H9 (cell line): ENCODE measurements around the gene CACNB4. TPM values are rescaled to one million over a fixed set of nuclear protein-coding genes. Genes with fewer than 3 reads are reported as not detected.

ENCODE experiments used
- DNase-seq: peaks from one replicate; pipeline ENCODE4 v3.0.0-alpha.2; 2017
- H2AFZ ChIP-seq: one replicate; pipeline ENCODE4 v1.6.1; 2013; ENCODE audit warnings: mild to moderate bottlenecking, low read length, control low read depth, moderate library complexity
- H2AK5ac ChIP-seq: 2 replicates; pipeline ENCODE4 v1.6.1; 2013; ENCODE audit warnings: low read length, control low read depth, mixed read lengths; ENCODE audit not compliant: insufficient read length
- H2BK120ac ChIP-seq: one replicate; pipeline ENCODE4 v1.6.1; 2013; ENCODE audit warnings: low read depth, mild to moderate bottlenecking, low read length, control low read depth, inconsistent platforms; ENCODE audit not compliant: poor library complexity, severe bottlenecking
- H2BK12ac ChIP-seq: 2 replicates; pipeline ENCODE4 v1.6.1; 2013; ENCODE audit warnings: low read length, control low read depth, mixed read lengths, low read depth; ENCODE audit not compliant: insufficient read length
- H2BK15ac ChIP-seq: 2 replicates; pipeline ENCODE4 v1.6.1; 2013; ENCODE audit warnings: low read depth, low read length, control low read depth
- H2BK20ac ChIP-seq: one replicate; pipeline ENCODE4 v1.6.1; 2013; ENCODE audit warnings: low read depth, mild to moderate bottlenecking, low read length, control low read depth, inconsistent platforms; ENCODE audit not compliant: poor library complexity, severe bottlenecking
- H2BK5ac ChIP-seq: 2 replicates; pipeline ENCODE4 v1.6.1; 2013; ENCODE audit warnings: low read length, control low read depth, mixed read lengths; ENCODE audit not compliant: insufficient read length
- H3K14ac ChIP-seq: 2 replicates; pipeline ENCODE4 v1.6.1; 2013; ENCODE audit warnings: low read length, control low read depth; ENCODE audit not compliant: insufficient read depth
- H3K18ac ChIP-seq: 2 replicates; pipeline ENCODE4 v1.6.1; 2013; ENCODE audit warnings: low read depth, mild to moderate bottlenecking, mixed read lengths, low read length, control low read depth; ENCODE audit not compliant: insufficient read length
- H3K23ac ChIP-seq: 2 replicates; pipeline ENCODE4 v1.6.1; 2013; ENCODE audit warnings: low read length, control low read depth, mixed read lengths, low read depth; ENCODE audit not compliant: insufficient read length
- H3K23me2 ChIP-seq: 2 replicates; pipeline ENCODE4 v1.6.1; 2013; ENCODE audit warnings: low read depth, mild to moderate bottlenecking, mixed read lengths, low read length, control low read depth; ENCODE audit not compliant: insufficient read length, poor library complexity, severe bottlenecking
- H3K27ac ChIP-seq: 2 replicates; pipeline ENCODE4 v1.5.1; 2013; ENCODE audit warnings: low read length, control low read depth, mixed read lengths, low read depth; ENCODE audit not compliant: insufficient read length
- H3K27me3 ChIP-seq: 2 replicates; pipeline ENCODE4 v1.6.1; 2013; ENCODE audit warnings: low read length, control low read depth, inconsistent platforms; ENCODE audit not compliant: insufficient read depth
- H3K4ac ChIP-seq: 2 replicates; pipeline ENCODE4 v1.6.1; 2013; ENCODE audit warnings: low read depth, mild to moderate bottlenecking, control low read depth, inconsistent platforms, low read length, moderate library complexity
- H3K4me1 ChIP-seq: 2 replicates; pipeline ENCODE4 v1.6.1; 2013; ENCODE audit warnings: low read length, control low read depth, inconsistent platforms; ENCODE audit not compliant: insufficient read depth
- H3K4me2 ChIP-seq: 2 replicates; pipeline ENCODE4 v1.6.1; 2013; ENCODE audit warnings: low read length, control low read depth, mixed read lengths; ENCODE audit not compliant: insufficient read length, insufficient read depth
- H3K56ac ChIP-seq: 2 replicates; pipeline ENCODE4 v1.6.1; 2013; ENCODE audit warnings: low read depth, mild to moderate bottlenecking, mixed read lengths, low read length, control low read depth; ENCODE audit not compliant: insufficient read length
- H3K79me1 ChIP-seq: 2 replicates; pipeline ENCODE4 v1.6.1; 2013; ENCODE audit warnings: low read depth, mild to moderate bottlenecking, moderate library complexity, low read length, control low read depth, inconsistent platforms; ENCODE audit not compliant: insufficient read depth, poor library complexity, severe bottlenecking
- H3K79me2 ChIP-seq: 2 replicates; pipeline ENCODE4 v1.6.1; 2013; ENCODE audit warnings: low read length, control low read depth, inconsistent platforms; ENCODE audit not compliant: insufficient read depth
- H3K9ac ChIP-seq: 2 replicates; pipeline ENCODE4 v1.6.1; 2013; ENCODE audit warnings: low read length, control low read depth, mixed read lengths; ENCODE audit not compliant: insufficient read length; ENCODE audit errors: extremely low read depth
- H3K9me3 ChIP-seq: one replicate; pipeline ENCODE4 v1.6.1; 2013; ENCODE audit warnings: low read depth, low read length, inconsistent platforms; ENCODE audit not compliant: control insufficient read depth
- H3T11ph ChIP-seq: one replicate; pipeline ENCODE4 v1.6.1; 2013; ENCODE audit warnings: mild to moderate bottlenecking, low read length, control low read depth, inconsistent platforms
- H4K20me1 ChIP-seq: one replicate; pipeline ENCODE4 v1.6.1; 2013; ENCODE audit not compliant: control insufficient read depth, insufficient read length, insufficient read depth
- H4K5ac ChIP-seq: 2 replicates; pipeline ENCODE4 v1.6.1; 2013; ENCODE audit warnings: low read depth, mild to moderate bottlenecking, mixed read lengths, low read length, control low read depth; ENCODE audit not compliant: insufficient read length
- H4K8ac ChIP-seq: replicated peaks from 2 replicates; pipeline ENCODE4 v1.6.1; 2013; ENCODE audit warnings: low read length, control low read depth, mixed read lengths, low read depth; ENCODE audit not compliant: insufficient read length
- H4K91ac ChIP-seq: 2 replicates; pipeline ENCODE4 v1.6.1; 2013; ENCODE audit warnings: low read depth, mild to moderate bottlenecking, moderate library complexity, mixed read lengths, low read length, control low read depth; ENCODE audit not compliant: insufficient read length
- H3K27ac Mint-ChIP-seq, 3 experiments: 2 replicates in 2 of 3; 3 replicates in 1 of 3; pipeline ENCODE4 v1.8.0; 2020 to 2021; ENCODE audit warnings: mixed read lengths in 3 of 3, mild to moderate bottlenecking in 1 of 3, moderate library complexity in 1 of 3
- H3K27me3 Mint-ChIP-seq: 2 replicates; pipeline ENCODE4 v1.8.0; 2021; ENCODE audit warnings: low read depth, mild to moderate bottlenecking, moderate library complexity, mixed read lengths
- H3K36me3 Mint-ChIP-seq, 3 experiments: 2 replicates in 2 of 3; 3 replicates in 1 of 3; pipeline ENCODE4 v1.8.0; 2020 to 2021; ENCODE audit warnings: low read depth in 3 of 3, mixed read lengths in 3 of 3; ENCODE audit not compliant: insufficient read depth in 1 of 3
- H3K4me1 Mint-ChIP-seq, 2 experiments: 2 replicates each; pipeline ENCODE4 v1.8.0; 2020; ENCODE audit warnings: mixed read lengths in 2 of 2
- H3K4me3 Mint-ChIP-seq, 2 experiments: 2 replicates in 1 of 2; 3 replicates in 1 of 2; pipeline ENCODE4 v1.8.0; 2020 to 2021; ENCODE audit warnings: mild to moderate bottlenecking in 2 of 2, mixed read lengths in 2 of 2, moderate library complexity in 1 of 2
- H3K9me3 Mint-ChIP-seq, 2 experiments: 2 replicates in 1 of 2; 3 replicates in 1 of 2; pipeline ENCODE4 v1.8.0; 2020; ENCODE audit warnings: mild to moderate bottlenecking in 2 of 2, mixed read lengths in 2 of 2, moderate library complexity in 1 of 2
- WGBS: extraction: QIAGEN DNeasy Blood & Tissue Kit; methylation state at CpG from one replicate; pipeline ENCODE4 v1.1.7; 2013; ENCODE audit warnings: missing lambda C conversion rate, low lambda C conversion rate, mixed read lengths; ENCODE audit not compliant: insufficient read length; ENCODE audit errors: extremely low coverage; 5-methylcytosine and 5-hydroxymethylcytosine counted together
- total RNA-seq: library from RNA; stranded (reverse); gene quantifications from 2 replicates; pipeline ENCODE4 v1.2.1, GENCODE V29; 2021
- TF ChIP-seq, protein P1 (sequence below): fragments of 200-600 bp; sonication (generic); conservative IDR thresholded peaks from 3 replicates; pipeline ENCODE4 v1.8.0; 2021; ENCODE audit warnings: antibody characterized with exemption, mild to moderate bottlenecking

CACNB4 gene
- total RNA-seq, 1 experiment from 2014 or later: 1.4 TPM

DNA sequence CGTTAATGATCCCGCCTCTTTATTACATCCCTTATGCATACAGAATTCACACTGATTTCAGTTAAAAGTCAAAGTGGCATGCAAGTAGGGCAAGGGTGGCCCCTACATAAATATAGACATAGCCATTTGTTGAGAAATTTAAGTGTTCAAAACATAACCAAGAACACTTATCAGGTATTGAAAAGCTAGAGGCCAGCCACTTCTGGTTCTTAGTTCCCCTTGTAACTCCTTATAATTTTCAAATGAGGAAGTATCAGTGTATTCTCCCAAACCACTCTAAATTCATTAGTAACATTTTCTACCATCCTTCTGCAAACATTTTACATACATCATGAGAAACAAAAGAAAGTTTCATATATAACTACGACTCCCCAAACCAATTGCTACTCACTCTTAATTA is 264.9 kb downstream of the CACNB4 start:
- H3K4me1 Mint-ChIP-seq: peaks cover 6 to 7% of the 10 kb centered on the region in 2 experiments

More for the DNA sequence above, 264.9 kb downstream of the CACNB4 start:
- Histone ChIP-seq H2BK20ac (no peak overlapping the region), H2BK15ac (no peak overlapping the region), H3K27me3 (no peaks in the 10 kb centered on the region), H3K4me1 (no peaks in the 10 kb centered on the region), H3K14ac (no peak overlapping the region), H3T11ph (no peak overlapping the region), H3K18ac (no peak overlapping the region), H3K4me2 (no peak overlapping the region), H2BK120ac (no peak overlapping the region), H3K9ac (no peak overlapping the region), H3K23ac (no peak overlapping the region), H4K5ac (no peak overlapping the region), H3K27ac (no peak overlapping the region), H3K4ac (no peak overlapping the region), H3K9me3 (no peaks in the 10 kb centered on the region), H2BK12ac (no peak overlapping the region), H2BK5ac (no peak overlapping the region), H2AK5ac (no peak overlapping the region), H4K20me1 (no peaks in the 10 kb centered on the region), H4K91ac (no peak overlapping the region), H3K79me2 (no peaks in the 10 kb centered on the region), H3K79me1 (no peaks in the 10 kb centered on the region), H4K8ac (no peak overlapping the region), H3K23me2 (no peaks in the 10 kb centered on the region), H3K56ac (no peak overlapping the region), H2AFZ (no peak overlapping the region)
- TF ChIP-seq, protein P1, sequence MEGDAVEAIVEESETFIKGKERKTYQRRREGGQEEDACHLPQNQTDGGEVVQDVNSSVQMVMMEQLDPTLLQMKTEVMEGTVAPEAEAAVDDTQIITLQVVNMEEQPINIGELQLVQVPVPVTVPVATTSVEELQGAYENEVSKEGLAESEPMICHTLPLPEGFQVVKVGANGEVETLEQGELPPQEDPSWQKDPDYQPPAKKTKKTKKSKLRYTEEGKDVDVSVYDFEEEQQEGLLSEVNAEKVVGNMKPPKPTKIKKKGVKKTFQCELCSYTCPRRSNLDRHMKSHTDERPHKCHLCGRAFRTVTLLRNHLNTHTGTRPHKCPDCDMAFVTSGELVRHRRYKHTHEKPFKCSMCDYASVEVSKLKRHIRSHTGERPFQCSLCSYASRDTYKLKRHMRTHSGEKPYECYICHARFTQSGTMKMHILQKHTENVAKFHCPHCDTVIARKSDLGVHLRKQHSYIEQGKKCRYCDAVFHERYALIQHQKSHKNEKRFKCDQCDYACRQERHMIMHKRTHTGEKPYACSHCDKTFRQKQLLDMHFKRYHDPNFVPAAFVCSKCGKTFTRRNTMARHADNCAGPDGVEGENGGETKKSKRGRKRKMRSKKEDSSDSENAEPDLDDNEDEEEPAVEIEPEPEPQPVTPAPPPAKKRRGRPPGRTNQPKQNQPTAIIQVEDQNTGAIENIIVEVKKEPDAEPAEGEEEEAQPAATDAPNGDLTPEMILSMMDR: no peak
- Mint-ChIP-seq H3K36me3 (no peaks in the 10 kb centered on the region), H3K27me3 (no peaks in the 10 kb centered on the region), H3K27ac (no peak overlapping the region), H3K9me3 (no peaks in the 10 kb centered on the region), H3K4me3 (no peak overlapping the region)
- WGBS: no CpG with 5 or more reads among the region's 3 CpGs
- no peak for DNase-seq
